Neural cell (in vitro differentiated cells): ENCODE data around the gene UPK1B.

Experiments used
- EP300 ChIP-seq: fragments of 450-650 bp; conservative IDR thresholded peaks from 2 replicates; pipeline ENCODE4 v1.6.1; 2014; ENCODE audit warnings: antibody characterized with exemption, mild to moderate bottlenecking, moderate library complexity; ENCODE audit not compliant: poor library complexity, severe bottlenecking
- EZH2 ChIP-seq: fragments of 200-600, 300-800 bp; shearing (Covaris generic), sonication (generic); IDR thresholded peaks from 2 replicates; pipeline ENCODE4 v1.6.1; 2014; ENCODE audit warnings: antibody characterized with exemption, low read length, borderline replicate concordance, mild to moderate bottlenecking; ENCODE audit not compliant: insufficient read depth, poor library complexity, severe bottlenecking
- POLR2AphosphoS5 ChIP-seq: IDR thresholded peaks from 2 replicates; pipeline ENCODE4 v1.6.1; 2012
- RAD21 ChIP-seq: fragments of 450-650 bp; conservative IDR thresholded peaks from 2 replicates; pipeline ENCODE4 v1.6.1; 2014; ENCODE audit warnings: antibody characterized with exemption, mild to moderate bottlenecking, moderate library complexity
- SMC3 ChIP-seq: fragments of 450-650 bp; conservative IDR thresholded peaks from 2 replicates; pipeline ENCODE4 v1.6.1; 2014; ENCODE audit warnings: antibody characterized with exemption, mild to moderate bottlenecking, moderate library complexity; ENCODE audit not compliant: poor library complexity
- TF ChIP-seq, protein P1 (sequence below): fragments of 450-650 bp; IDR thresholded peaks from 2 replicates; pipeline ENCODE4 v1.5.1; 2014; ENCODE audit warnings: antibody characterized with exemption, mild to moderate bottlenecking, moderate library complexity; ENCODE audit not compliant: poor library complexity, severe bottlenecking
- TF ChIP-seq, protein P2 (sequence below): IDR thresholded peaks from 2 replicates; pipeline ENCODE4 v1.6.1; 2012; ENCODE audit warnings: borderline replicate concordance

DNA sequence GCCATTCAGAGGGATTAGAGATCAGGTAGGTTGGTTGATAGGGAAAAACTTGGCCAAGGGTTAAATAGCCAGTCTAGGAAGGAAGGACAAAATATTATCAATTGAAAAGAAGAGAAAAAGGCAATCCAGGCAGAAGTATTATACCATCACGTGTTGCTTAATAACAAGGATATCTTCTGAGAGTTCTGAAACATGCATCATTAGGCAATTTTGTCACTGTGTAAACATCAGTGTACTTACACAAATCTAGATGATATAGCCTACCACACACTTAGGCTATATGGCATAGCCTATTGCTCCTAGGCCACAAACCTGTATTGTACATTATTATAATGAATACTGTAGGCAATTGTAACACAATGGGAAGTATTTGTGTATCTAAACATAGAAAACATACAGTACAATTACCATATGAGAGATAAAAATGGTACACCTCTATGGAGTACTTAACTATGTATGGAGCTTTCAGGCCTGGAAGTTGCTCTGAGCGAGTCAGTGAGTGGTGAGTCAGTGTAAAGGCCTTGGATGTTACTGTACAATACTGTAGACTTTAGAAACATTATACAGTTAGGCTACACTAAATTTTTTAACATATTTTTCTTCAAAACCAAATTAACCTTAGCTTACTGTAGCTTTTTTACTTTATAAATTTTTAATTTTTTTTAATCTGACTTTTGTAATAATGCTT lies 24.8 kb upstream of the UPK1B start:
- TF ChIP-seq POLR2AphosphoS5 (no peak), EP300 (no peak), SMC3 (no peak), EZH2 (no peak), RAD21 (no peak)
- TF ChIP-seq, protein P1, sequence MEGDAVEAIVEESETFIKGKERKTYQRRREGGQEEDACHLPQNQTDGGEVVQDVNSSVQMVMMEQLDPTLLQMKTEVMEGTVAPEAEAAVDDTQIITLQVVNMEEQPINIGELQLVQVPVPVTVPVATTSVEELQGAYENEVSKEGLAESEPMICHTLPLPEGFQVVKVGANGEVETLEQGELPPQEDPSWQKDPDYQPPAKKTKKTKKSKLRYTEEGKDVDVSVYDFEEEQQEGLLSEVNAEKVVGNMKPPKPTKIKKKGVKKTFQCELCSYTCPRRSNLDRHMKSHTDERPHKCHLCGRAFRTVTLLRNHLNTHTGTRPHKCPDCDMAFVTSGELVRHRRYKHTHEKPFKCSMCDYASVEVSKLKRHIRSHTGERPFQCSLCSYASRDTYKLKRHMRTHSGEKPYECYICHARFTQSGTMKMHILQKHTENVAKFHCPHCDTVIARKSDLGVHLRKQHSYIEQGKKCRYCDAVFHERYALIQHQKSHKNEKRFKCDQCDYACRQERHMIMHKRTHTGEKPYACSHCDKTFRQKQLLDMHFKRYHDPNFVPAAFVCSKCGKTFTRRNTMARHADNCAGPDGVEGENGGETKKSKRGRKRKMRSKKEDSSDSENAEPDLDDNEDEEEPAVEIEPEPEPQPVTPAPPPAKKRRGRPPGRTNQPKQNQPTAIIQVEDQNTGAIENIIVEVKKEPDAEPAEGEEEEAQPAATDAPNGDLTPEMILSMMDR, result no peak
- TF ChIP-seq, protein P2, sequence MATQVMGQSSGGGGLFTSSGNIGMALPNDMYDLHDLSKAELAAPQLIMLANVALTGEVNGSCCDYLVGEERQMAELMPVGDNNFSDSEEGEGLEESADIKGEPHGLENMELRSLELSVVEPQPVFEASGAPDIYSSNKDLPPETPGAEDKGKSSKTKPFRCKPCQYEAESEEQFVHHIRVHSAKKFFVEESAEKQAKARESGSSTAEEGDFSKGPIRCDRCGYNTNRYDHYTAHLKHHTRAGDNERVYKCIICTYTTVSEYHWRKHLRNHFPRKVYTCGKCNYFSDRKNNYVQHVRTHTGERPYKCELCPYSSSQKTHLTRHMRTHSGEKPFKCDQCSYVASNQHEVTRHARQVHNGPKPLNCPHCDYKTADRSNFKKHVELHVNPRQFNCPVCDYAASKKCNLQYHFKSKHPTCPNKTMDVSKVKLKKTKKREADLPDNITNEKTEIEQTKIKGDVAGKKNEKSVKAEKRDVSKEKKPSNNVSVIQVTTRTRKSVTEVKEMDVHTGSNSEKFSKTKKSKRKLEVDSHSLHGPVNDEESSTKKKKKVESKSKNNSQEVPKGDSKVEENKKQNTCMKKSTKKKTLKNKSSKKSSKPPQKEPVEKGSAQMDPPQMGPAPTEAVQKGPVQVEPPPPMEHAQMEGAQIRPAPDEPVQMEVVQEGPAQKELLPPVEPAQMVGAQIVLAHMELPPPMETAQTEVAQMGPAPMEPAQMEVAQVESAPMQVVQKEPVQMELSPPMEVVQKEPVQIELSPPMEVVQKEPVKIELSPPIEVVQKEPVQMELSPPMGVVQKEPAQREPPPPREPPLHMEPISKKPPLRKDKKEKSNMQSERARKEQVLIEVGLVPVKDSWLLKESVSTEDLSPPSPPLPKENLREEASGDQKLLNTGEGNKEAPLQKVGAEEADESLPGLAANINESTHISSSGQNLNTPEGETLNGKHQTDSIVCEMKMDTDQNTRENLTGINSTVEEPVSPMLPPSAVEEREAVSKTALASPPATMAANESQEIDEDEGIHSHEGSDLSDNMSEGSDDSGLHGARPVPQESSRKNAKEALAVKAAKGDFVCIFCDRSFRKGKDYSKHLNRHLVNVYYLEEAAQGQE, result no peak
